GM21576 (cell line): Measurements from ENCODE around the gene WNT16.
"Not testable (repeated sequence)": the region's sequence is repeated elsewhere in the genome, so short reads cannot be mapped to it uniquely, and the experiment has no call there.

Experiments used
- ATAC-seq: cut with Tn5 transposase; IDR thresholded peaks from one replicate; pipeline ENCODE4 v1.9.1; 2021; ENCODE audit warnings: mild to moderate bottlenecking, moderate library complexity; ENCODE audit not compliant: unreplicated experiment

The WNT16 gene

DNA sequence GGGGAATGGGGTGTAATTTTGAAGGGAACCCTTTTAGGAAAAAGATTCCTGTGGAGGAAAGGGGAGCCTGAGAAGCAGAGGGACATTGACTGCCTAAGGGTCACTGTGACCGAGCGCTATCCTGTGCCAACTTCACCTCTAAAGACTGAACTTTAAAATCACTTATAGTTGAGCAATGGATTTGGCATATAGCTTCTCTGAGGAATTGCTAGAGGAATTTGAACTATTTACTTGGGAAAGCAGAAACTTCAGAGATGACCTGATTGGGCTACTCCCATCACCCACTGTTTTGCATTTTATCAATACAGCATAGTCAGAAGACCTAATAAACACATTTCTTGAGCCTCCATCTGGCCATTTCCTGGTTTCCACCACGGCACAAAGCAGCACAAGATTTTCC, 23.7 kb upstream of the WNT16 start:
- no peak for ATAC-seq

DNA sequence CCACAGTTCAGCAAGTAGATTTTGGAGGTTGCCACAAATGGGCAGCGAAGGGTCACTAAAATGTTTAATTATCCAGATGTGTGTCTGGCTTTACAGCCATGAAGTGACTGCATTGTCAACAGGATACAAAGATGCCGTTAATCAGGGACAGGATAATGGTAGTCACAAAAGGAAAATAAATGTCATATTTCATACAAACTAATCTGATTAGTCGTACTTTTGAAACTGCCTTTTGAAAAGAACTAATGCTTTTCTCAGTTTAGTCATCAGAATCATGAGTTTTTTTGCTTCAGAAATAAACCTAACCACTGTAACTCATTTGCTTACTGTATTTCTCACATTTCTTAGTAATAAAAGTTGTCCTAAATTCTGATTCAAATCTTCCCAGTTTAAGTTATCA, 22.2 kb upstream of the WNT16 start:
- no peak for ATAC-seq

DNA sequence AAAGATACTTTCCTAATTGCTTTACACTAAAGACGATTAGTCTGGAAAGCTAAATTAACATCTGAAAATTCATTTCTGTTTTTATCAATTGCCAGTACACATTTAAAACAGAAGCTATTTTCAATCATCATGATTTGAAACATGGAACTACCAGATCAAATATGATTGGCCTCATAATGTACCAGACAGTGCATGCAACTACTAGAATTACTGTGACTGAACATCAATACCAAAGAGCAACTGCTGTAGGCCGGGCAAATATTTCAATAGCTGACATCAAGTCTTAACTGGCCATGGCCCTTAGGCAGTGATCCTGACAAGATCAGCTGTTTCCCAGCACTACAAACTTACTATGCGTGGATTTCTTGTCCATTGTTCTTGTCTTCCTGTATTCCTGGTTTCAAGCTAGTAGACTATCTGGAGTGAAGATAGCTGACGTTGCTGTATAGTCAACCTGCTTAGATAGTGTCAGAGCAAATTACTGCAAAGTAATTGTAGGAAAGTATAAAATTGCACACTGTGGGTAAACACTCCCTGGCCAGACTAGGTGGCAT, 21.7 kb upstream of the WNT16 start:
- no peak for ATAC-seq

DNA sequence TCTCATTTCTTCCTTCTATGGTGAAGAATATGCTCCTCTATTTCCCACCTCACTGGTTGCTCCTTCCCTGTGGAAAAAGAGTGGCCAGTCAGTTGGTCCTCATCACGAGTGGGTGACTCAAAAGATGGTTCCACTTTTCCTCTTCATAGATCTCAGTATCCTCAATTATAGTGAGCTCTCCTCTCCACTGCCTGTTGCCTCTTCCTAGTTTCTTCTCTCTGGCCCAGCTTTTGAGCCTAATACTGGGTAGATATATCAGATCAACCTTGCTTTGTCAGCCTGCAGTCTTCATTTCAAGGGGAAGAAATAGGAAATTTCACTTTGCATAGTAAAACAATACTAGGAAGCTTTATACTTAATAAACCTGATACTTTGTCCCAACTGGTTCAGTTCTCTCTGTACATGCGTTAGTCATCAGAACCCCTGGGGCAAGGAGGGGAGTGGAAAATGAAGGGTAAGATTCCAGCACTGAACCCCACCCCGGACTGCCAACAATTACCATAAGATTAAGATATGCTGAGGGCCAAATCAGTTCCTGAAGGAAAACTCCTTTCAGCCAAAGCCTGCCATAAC, 15.5 kb upstream of the WNT16 start:
- ATAC-seq = no peak

DNA sequence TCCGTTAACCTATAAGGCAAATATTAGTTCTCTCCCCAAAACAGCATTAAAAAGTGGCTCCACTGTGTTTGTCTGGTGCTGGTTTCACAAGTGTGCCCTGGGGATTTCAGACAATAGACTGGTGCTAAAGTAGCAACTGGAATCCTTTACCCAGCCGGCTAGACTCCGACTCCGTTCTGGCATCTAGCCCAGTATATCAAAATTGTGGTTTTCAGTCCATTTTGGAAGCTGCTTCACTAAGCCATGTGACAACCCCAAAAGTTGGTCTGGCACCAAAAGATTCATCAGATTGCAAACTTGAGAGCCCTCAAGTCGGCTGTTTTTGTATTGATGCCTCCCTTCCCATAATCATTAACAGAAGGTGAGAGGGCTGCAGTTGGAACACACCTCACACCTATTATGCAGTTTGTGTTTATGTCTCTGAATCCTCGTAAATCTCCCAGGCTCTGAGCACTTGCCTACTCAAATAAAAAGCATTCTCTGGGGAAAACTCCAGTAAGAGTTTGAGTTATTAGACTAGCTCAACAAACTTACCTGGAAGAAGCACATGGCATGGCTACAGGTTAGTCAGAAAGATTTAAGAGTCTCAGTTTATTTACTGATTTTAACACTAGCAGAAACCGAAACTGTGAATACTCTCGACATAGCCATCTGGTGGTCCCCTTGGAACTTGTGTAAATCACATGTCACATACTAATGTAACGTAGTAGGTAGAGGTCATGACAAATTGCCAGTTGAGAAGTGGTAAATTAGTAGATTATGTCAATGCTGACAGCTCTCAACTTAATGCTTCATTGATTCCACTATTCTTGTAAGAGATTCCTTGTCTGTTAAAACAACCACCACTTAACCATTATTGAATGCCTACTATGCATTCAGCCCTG, 14.8 kb upstream of the WNT16 start:
- ATAC-seq = peak; percentile 91

DNA sequence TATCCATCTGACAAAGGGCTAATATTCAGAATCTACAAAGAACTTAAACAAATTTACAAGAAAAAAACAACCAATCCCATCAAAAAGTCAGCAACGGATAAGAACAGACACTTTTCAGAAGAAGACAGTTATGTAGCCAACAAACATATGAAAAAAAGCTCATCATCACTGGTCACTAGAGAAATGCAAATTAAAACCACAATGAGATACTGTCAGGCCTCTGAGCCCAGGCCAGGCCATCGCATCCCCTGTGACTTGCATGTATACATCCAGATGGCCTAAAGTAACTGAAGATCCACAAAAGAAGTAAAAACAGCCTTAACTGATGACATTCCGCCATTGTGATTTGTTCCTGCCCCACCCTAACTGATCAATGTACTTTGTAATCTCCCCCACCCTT, 13.6 kb upstream of the WNT16 start:
- not testable (repeated sequence) for ATAC-seq

DNA sequence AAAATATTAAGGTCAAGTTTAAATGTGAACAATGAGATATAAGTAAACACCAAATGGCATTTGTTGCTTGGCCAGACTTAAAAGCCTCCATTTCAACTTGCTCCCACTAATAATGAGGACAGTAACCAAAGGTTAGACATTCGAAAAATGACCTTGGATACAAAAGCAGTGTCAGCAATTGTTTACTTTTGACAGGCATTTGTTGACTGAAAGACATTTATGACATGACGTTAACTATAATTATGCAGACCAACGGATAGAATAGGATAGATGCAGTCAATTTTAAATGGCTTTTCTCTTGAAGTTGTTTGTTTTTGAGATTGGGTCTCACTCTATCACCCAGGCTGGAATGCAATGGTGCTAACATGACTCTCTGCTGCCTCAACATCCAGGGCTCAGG, 6.3 kb upstream of the WNT16 start:
- ATAC-seq = no peak

DNA sequence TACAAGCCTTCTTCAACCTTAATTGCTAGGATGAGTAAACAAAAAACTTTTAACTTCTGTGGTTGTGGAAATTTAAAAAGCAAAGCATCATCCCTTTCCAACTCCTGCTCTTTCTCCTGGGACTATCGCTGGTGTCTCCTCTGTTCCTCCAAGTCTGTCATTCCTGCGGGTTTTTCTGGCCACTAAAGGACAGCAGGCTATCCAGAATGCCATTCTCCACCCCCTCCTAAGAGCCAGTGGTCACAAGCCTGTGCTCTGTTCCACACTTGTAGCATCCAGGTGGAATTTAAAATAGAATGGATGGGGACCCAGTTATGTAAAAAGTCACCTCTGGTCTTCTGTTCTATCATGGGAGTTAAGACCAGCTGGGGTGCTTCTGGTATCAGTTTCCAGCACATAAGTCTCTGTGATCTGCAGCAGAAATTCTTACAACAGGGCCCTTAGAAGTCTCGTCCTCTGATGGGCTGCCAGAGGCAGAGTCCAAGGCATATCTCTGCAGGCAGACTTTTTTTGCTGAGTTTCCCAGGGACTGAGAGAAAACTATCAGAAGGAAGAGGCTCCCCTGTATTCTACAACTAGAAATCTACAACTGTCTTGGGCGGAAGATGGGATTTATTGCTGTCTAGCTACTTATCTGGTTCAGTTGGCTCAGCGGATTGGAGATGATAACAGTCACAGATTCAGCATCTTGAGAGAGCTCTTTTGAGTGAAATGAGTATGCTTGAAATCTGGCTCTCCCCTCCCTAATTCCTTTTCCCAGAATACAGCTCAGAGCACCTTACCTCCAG, 5.1 kb upstream of the WNT16 start:
- no peak for ATAC-seq

DNA sequence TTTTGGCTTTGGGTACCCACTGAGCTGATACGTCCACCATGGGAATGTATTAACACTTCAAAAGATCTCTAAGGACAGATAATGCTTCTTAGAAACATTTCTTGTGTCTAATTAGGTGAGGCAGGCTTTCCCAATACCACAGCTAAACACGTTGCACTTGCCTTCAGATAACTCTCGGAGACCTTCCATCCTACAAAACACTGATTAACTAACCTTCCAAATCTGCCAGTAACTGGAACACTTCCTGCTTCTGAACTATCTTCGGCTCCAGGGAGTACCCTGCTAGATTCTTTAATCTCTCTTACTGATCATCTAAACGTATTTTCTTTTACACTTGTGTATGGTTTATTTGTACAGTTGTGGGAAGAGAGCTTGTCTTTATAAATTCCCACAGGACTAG, 1.1 kb upstream of the WNT16 start:
- ATAC-seq = no peak

DNA sequence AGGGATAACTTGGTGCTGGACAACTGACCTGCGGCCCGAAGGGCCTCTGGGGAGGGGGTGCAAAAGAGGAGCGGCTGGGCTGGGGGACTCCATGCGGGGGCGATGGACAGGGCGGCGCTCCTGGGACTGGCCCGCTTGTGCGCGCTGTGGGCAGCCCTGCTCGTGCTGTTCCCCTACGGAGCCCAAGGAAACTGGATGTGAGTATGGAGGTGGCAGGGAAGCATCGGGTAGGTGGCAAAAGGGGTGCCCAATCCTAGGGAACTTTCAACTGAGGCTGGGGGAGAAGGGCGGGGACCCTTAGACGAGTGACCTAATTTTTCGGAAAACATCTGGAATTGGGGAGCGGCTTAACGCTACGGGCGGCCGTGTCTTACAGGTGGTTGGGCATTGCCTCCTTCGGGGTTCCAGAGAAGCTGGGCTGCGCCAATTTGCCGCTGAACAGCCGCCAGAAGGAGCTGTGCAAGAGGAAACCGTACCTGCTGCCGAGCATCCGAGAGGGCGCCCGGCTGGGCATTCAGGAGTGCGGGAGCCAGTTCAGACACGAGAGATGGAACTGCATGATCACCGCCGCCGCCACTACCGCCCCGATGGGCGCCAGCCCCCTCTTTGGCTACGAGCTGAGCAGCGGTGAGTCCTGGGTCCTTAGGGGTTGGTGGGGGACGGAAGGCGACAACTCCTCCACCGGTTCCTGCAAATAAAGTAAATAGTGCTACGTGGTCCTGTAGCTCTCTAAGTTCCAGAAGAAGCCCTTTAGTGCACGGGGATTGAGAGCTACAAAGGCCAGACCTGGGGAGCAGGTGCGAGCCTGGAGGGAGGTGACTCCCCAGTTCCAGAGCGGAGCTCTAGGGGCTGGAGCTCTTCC, 622 bp downstream of the WNT16 start:
- peak; percentile 53 for ATAC-seq

DNA sequence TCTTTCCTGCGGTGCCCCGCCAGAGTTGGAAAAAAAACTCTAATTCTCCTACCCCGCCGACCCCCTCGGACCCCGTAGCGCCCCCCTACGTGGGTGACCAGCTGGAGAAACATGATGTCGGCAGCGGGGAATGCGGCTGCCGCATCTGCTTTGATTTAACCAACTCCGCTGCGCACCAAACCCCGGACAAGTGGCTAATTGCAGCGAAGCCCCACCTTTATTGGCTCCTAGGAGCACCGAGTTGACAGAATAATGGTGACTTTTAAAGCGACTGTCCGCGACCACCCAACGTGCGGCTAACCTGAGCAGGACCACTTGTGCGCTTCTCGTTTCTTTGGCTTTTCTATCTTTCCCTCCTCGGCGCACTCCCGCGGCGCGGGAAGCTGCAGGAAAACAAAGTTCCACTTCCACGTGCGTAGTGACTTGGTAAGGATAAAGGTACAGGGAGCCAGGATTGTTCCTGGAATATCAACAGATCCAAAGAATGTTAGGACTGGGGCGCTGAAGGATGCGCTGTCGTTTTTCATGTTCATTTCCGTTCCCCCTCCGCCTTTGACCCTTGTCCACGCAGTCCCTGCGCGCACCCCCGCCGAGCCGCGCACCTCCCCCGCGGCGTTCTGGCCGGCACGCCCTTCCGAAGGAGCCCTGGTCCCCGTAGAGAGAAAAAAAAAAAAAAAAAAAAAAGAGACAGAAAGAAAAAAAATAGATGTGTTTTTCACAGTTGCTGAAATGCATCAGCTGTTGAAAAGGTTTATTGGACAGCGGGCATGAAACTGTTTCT, 1.4 kb downstream of the WNT16 start:
- peak; percentile 31 for ATAC-seq

DNA sequence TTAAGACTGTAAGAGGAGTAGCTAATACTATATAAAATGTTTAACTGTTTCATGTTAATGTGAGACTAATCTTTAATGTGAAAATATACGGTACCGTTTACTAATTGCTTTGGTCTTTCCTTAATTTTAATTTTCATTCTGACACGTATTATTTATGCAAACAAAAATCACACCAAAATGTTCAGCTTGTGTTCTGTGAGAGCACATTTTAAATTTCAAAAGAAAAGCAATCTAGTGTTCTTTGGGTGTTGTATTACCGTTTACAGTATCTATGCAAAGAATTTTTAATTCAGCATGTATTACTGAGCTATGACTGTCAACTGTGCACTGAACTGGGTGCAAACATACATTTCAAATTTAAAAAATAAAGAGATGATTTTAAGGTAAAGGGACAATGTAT, 2.2 kb downstream of the WNT16 start:
- ATAC-seq = no peak

DNA sequence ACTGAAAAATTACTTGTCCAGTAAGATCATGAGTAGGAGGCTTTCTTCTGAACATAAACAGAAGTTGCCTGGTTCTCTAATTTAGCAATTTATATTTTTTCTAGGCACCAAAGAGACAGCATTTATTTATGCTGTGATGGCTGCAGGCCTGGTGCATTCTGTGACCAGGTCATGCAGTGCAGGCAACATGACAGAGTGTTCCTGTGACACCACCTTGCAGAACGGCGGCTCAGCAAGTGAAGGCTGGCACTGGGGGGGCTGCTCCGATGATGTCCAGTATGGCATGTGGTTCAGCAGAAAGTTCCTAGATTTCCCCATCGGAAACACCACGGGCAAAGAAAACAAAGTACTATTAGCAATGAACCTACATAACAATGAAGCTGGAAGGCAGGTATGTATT, 2.8 kb downstream of the WNT16 start:
- no peak for ATAC-seq

DNA sequence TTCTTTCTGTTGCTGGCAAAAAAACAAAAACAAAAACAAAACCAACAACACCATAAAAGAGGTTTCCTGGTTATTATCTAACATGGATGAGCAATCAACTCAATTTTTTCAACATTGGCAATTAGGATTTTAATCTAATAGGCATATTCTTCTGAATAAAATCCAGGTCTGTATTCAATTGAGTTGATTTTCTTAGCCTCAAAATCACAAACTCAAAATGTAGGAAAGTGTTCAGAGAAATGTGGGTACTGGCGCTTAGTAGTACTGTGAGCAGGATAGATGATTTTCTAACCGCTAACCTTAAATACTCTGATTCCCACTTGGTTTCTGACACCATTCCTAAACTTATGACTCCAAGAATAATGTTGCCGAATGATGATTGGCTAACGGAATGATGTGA, 5.6 kb downstream of the WNT16 start:
- no peak for ATAC-seq

DNA sequence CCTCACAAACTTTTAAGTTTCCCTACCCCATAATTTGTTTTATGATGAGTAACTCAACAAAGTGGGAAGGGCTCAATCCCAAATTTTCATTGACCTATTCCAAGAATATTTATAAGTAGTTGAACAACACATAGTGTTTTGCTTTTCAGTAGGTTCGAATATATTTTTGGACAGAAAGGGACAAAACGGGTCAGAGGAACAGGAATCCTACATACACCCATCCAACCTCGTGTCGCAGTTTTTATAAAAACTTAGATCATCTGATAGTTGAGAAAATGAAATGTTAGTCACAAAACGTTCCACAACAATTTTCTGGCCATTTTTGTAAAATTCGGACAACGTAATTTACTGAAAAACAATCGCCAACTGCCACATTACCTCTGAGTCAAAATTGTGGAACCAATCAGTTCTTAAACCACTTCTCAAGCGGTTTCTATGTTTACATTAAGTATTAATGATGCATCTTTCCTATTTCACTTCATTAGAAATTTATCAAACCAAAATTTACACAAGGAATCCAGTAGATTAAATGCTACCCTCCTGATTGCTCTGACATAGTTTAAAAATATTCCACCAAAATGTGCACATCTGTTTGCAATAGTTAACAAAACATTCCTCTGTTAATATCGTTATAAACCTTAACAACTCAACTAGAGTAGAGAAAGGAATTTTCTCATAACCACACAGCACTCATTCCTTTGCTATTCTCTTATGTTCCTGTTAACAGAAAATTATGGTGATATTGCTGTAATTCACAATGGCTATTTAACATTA, 6.3 kb downstream of the WNT16 start:
- no peak for ATAC-seq

DNA sequence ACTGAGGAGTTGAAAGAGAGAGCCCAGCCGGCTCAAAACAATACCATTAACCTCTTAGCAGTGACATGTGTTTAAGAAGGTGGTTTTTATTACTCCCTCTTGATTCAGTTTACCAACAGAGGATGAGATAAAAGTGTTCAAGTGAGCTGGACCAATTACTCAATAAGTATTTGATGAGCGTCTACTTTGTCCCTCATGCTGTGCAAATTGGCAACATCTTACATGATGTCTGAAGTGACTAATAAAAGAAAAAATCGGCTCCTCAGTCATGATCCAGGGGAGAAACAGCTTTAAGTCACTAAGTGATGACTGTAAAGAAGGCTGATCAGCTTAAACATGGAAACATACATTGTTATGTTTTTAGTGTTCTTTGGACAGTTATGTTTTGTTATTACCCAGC, 7.8 kb downstream of the WNT16 start:
- no peak for ATAC-seq

DNA sequence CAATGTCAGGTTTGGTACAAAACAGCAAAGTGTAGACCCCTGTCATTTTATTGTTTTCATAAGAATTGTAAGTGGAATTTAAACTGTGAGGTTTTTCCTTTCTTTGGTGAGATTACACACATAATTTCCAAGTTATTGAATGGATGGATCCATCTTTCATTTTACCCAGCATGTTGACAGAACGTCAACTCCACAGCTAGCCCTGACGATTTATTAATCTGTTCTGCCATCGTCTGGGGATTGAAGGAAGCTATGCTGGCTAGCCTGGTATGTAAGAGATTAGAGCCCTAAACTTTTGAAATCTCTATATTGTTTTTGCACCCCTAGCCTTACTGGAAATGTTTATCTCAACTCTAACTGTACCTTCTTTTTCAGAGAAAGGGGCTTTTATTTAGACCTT, 8.6 kb downstream of the WNT16 start:
- ATAC-seq = peak; percentile 56

DNA sequence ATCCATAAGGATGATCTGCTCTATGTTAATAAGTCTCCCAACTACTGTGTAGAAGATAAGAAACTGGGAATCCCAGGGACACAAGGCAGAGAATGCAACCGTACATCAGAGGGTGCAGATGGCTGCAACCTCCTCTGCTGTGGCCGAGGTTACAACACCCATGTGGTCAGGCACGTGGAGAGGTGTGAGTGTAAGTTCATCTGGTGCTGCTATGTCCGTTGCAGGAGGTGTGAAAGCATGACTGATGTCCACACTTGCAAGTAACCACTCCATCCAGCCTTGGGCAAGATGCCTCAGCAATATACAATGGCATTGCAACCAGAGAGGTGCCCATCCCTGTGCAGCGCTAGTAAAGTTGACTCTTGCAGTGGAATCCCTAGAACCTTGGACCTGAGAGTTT, 10.3 kb downstream of the WNT16 start:
- ATAC-seq = no peak

DNA sequence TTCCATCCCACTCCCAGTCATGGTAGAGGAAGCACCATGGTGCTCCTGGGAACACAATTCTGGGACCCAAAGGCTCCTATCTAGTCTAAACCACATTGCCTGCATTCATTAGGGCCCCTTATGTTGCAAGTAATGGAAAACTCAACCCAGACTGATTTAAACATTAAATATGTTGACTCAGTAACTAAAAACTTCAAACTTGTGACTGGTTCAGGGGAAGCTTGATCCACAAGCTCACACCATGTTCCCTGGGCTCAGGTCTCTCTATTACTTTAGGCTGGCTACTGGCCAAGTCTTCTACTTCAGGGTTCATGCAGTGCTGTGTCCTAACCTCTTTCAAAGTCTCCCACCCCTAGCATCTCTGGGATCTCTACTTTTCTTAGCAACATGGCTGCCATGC, 13.1 kb downstream of the WNT16 start:
- ATAC-seq = no peak
